Lower leg skin (tissue), 4 donors: Measurements from ENCODE around the gene MEN1. TPM values are rescaled to one million over a fixed set of nuclear protein-coding genes. Genes with fewer than 3 reads are reported as not detected.

ENCODE experiments used
- DNase-seq, 2 donors: peaks; one replicate each; pipeline ENCODE4 v3.0.0-alpha.2; 2019; ENCODE audit warnings: low spot score in 2 of 2
- H3K4me3 ChIP-seq: fragments of 200-600 bp; sonication (generic); 2 replicates; pipeline ENCODE4 v1.5.1; 2017; ENCODE audit warnings: mild to moderate bottlenecking, low read depth; ENCODE audit not compliant: poor library complexity, severe bottlenecking
- CTCF ChIP-seq, 3 donors: fragments of 450-650 bp; IDR thresholded peaks; one replicate each; pipeline ENCODE4 v1.5.1; 2016; ENCODE audit warnings: antibody characterized with exemption in 3 of 3, mild to moderate bottlenecking in 3 of 3, moderate library complexity in 2 of 3
- POLR2A ChIP-seq, 2 donors: fragments of 450-650 bp; IDR thresholded peaks; one replicate each; pipeline ENCODE4 v1.6.1; 2016 to 2017; ENCODE audit warnings: antibody characterized with exemption in 2 of 2, mild to moderate bottlenecking in 1 of 2, moderate library complexity in 1 of 2
- WGBS, 2 donors: methylation state at CpG; one replicate each; pipeline ENCODE4 v1.1.5; 2018; 5-methylcytosine and 5-hydroxymethylcytosine counted together
- intact Hi-C: fragments of 100-400 bp; cut with DNase I; formaldehyde crosslinking; loops from one replicate; pipeline ENCODE4 v1.15.0; 2023; ENCODE audit warnings: low total_unique reads
- total RNA-seq, 4 donors: library from RNA; depleted of rRNA; stranded (reverse); fragments of >200 nt; gene quantifications; one replicate each; pipeline ENCODE4 v1.1.0, GENCODE V29; 2016

MEN1 gene
- total RNA-seq, 4 donors from 2014 or later = 20.5 to 42.7 (median 32.2) TPM

GRCh38 chr11:64805481-64805880 is 4.9 kb downstream of the MEN1 start:
- WGBS, 2 donors = 92 to 96% methylated on average over 9 of the region's 9 CpGs
- H3K4me3 ChIP-seq = no peak overlapping the region
- no peak for DNase-seq
- TF ChIP-seq CTCF (IDR thresholded peaks at IDR 0.05) (no peak), POLR2A (IDR thresholded peaks at IDR 0.05) (no peak)
- intact Hi-C loops = no loop called here

GRCh38 chr11:64804346-64805210 is 5.8 kb downstream of the MEN1 start:
- H3K4me3 ChIP-seq = no peak overlapping the region
- 91 to 93% methylated on average over 34 to 41 of the region's 41 CpGs for WGBS, 2 donors

GRCh38 chr11:64803846-64804345 is 6.5 kb downstream of the MEN1 start:
- no peak for TF ChIP-seq POLR2A (IDR thresholded peaks at IDR 0.05)
- TF ChIP-seq CTCF (IDR thresholded peaks at IDR 0.05) = no peak
- H3K4me3 ChIP-seq = peak overlapping the region; percentile 40
- DNase-seq = no peak
- intact Hi-C loops = no loop called here
- WGBS, 2 donors = 36 to 41% methylated on average over 15 of the region's 15 CpGs

More at GRCh38 chr11:64804346-64805210, 5.8 kb downstream of the MEN1 start:
- intact Hi-C loops = no loop called here
- TF ChIP-seq CTCF (IDR thresholded peaks at IDR 0.05) (no peak), POLR2A (IDR thresholded peaks at IDR 0.05) (no peak)
- DNase-seq = no peak

- WGBS, 2 donors = 0% methylated on average over 14 to 22 of the region's 58 CpGs
- H3K4me3 ChIP-seq = peak within 1 kb of the TSS; percentile 40
- no peak for TF ChIP-seq CTCF (IDR thresholded peaks at IDR 0.05)
- TF ChIP-seq POLR2A (IDR thresholded peaks at IDR 0.05) = no peak
- peak; percentile 87 to 98 for DNase-seq
- intact Hi-C loops = no loop called here
These were observed 7.0 kb downstream of the MEN1 start, which contains the start of gene MAP4K2 for GRCh38 chr11:64803158-64803845. Gene MAP4K2, minus strand, starts transcription at chr11:64803214. Its CDS starts 65 bp downstream, at chr11:64803149.

- TF ChIP-seq CTCF (IDR thresholded peaks at IDR 0.05) (no peak), POLR2A (IDR thresholded peaks at IDR 0.05) (no peak)
- no peak for DNase-seq
- intact Hi-C loops = no loop called here
- peak overlapping the region; percentile 15 for H3K4me3 ChIP-seq
- WGBS, 2 donors = 3 to 16% methylated on average over 8 to 41 of the region's 54 CpGs
These were observed 7.8 kb downstream of the MEN1 start for GRCh38 chr11:64802370-64803157.
